HepG2 (cell line): ENCODE results near the gene FNDC10. TPM values are rescaled to one million over a fixed set of nuclear protein-coding genes. Genes with fewer than 3 reads are reported as not detected.

Experiments used
- ATM ChIP-seq: fragments of 450-650 bp; IDR thresholded peaks from 2 replicates; pipeline ENCODE4 v1.7.1; 2017; ENCODE audit warnings: mild to moderate bottlenecking, borderline replicate concordance
- BCL6 ChIP-seq: IDR thresholded peaks from 2 replicates; pipeline ENCODE4 v1.6.1; 2016; ENCODE audit warnings: missing genetic modification reagents, missing compliant biosample characterization
- CBFB ChIP-seq: sonication (generic); formaldehyde crosslinking; IDR thresholded peaks from 2 replicates; pipeline ENCODE4 v1.4.0; 2020; ENCODE audit warnings: missing genetic modification reagents
- E2F1 ChIP-seq: sonication (generic); formaldehyde crosslinking; IDR thresholded peaks from 2 replicates; pipeline ENCODE4 v1.5.0; 2020; ENCODE audit warnings: missing genetic modification reagents
- EZH2 ChIP-seq: conservative IDR thresholded peaks from 2 replicates; pipeline ENCODE4 v1.6.1; 2012; ENCODE audit warnings: mild to moderate bottlenecking, low read depth, low read length, moderate library complexity
- FOSL2 ChIP-seq: sonication (generic); formaldehyde crosslinking; IDR thresholded peaks from 2 replicates; pipeline ENCODE4 v1.4.0; 2020; ENCODE audit warnings: missing genetic modification reagents
- FOXK1 ChIP-seq: sonication (generic); formaldehyde crosslinking; IDR thresholded peaks from 2 replicates; pipeline ENCODE4 v1.4.0; 2020; ENCODE audit warnings: low read depth, missing genetic modification reagents, borderline replicate concordance
- HNRNPUL1 ChIP-seq: fragments of 200-400 bp; formaldehyde crosslinking; IDR thresholded peaks from 2 replicates; pipeline ENCODE4 v1.6.1; 2017; ENCODE audit warnings: low read depth, mild to moderate bottlenecking, low read length, moderate library complexity
- ISL2 ChIP-seq: sonication (generic); formaldehyde crosslinking; IDR thresholded peaks from 2 replicates; pipeline ENCODE4 v1.5.0; 2020; ENCODE audit warnings: missing genetic modification reagents
- KAT7 ChIP-seq: IDR thresholded peaks from 2 replicates; pipeline ENCODE4 v1.6.1; 2018; ENCODE audit warnings: borderline replicate concordance, missing compliant biosample characterization
- KLF6 ChIP-seq: IDR thresholded peaks from 2 replicates; pipeline ENCODE4 v1.8.0; 2016; ENCODE audit warnings: missing biosample characterization, missing genetic modification reagents
- MAZ ChIP-seq, 2 experiments: sonication (generic) in 1 of 2; formaldehyde crosslinking in 1 of 2; IDR thresholded peaks; 2 replicates each; pipeline versions ENCODE4 v1.5.0 to v1.6.1; 2012 to 2020; ENCODE audit warnings: low read depth in 2 of 2, mild to moderate bottlenecking in 2 of 2, borderline replicate concordance in 1 of 2, improper control_type of control experiment in 1 of 2, low read length in 1 of 2, missing genetic modification reagents in 1 of 2, moderate library complexity in 1 of 2
- MXI1 ChIP-seq: IDR thresholded peaks from 3 replicates; pipeline ENCODE4 v1.6.1; 2012; ENCODE audit warnings: low read depth, low read length, inconsistent platforms, borderline replicate concordance
- PLRG1 ChIP-seq: fragments of 450-650 bp; conservative IDR thresholded peaks from 2 replicates; pipeline ENCODE4 v1.6.1; 2016
- RAD21 ChIP-seq: fragments of 450-650 bp; formaldehyde crosslinking; IDR thresholded peaks from 2 replicates; pipeline ENCODE4 v1.5.0; 2020; ENCODE audit warnings: mild to moderate bottlenecking
- RXRA ChIP-seq: sonication (generic); formaldehyde crosslinking; IDR thresholded peaks from 2 replicates; pipeline ENCODE4 v1.5.1; 2020; ENCODE audit warnings: missing genetic modification reagents
- SYNCRIP ChIP-seq: fragments of 200-400 bp; formaldehyde crosslinking; IDR thresholded peaks from 2 replicates; pipeline ENCODE4 v1.6.1; 2018; ENCODE audit warnings: mild to moderate bottlenecking, low read depth, low read length; ENCODE audit not compliant: insufficient read depth
- ZBTB37 ChIP-seq: sonication (generic); formaldehyde crosslinking; IDR thresholded peaks from 2 replicates; pipeline ENCODE4 v1.4.0; 2020; ENCODE audit warnings: mild to moderate bottlenecking, missing genetic modification reagents
- ZBTB7A ChIP-seq: sonication (generic); formaldehyde crosslinking; IDR thresholded peaks from 2 replicates; pipeline ENCODE4 v1.8.0; 2022; ENCODE audit warnings: mild to moderate bottlenecking, missing genetic modification reagents
- ZMYM4 ChIP-seq: sonication (generic); formaldehyde crosslinking; IDR thresholded peaks from 2 replicates; pipeline ENCODE4 v1.8.1; 2023; ENCODE audit warnings: mild to moderate bottlenecking, missing genetic modification reagents
- ZNF292 ChIP-seq: sonication (generic); formaldehyde crosslinking; IDR thresholded peaks from 2 replicates; pipeline ENCODE4 v1.8.1; 2022; ENCODE audit warnings: mild to moderate bottlenecking, low read depth, missing genetic modification reagents, borderline replicate concordance
- ZNF501 ChIP-seq: sonication (generic); formaldehyde crosslinking; IDR thresholded peaks from 2 replicates; pipeline ENCODE4 v1.5.1; 2020; ENCODE audit warnings: mild to moderate bottlenecking, moderate library complexity, missing genetic modification reagents
- ZNF816 ChIP-seq: sonication (generic); formaldehyde crosslinking; IDR thresholded peaks from 2 replicates; pipeline ENCODE4 v1.8.0; 2022; ENCODE audit warnings: missing genetic modification reagents, mild to moderate bottlenecking, borderline replicate concordance
- ZSCAN21 ChIP-seq: sonication (generic); formaldehyde crosslinking; IDR thresholded peaks from 2 replicates; pipeline ENCODE4 v1.8.0; 2022; ENCODE audit warnings: mild to moderate bottlenecking, missing genetic modification reagents, moderate library complexity, borderline replicate concordance
- polyA plus RNA-seq, 8 experiments: library from polyadenylated mRNA; depleted of rRNA in 3 of 8; stranded (reverse) in 7 of 8; unstranded in 1 of 8; fragments of >200 nt; fragmentation: Illumina TruSeq in 4 of 8; extraction: Trizol in 4 of 8; gene quantifications; 2 replicates each; pipeline versions ENCODE4 v1.2.1 to v1.2.3, GENCODE V29; 2011 to 2016; ENCODE audit warnings: low read depth in 4 of 8, missing spikeins in 1 of 8, mixed read lengths in 1 of 8; ENCODE audit not compliant: insufficient read depth in 1 of 8
- total RNA-seq, 5 experiments: library from RNA; depleted of rRNA; stranded (reverse); fragments of >200 nt; fragmentation: Illumina TruSeq; extraction: Trizol; gene quantifications; 2 replicates each; pipeline ENCODE4 v1.2.3, GENCODE V29; 2016; ENCODE audit warnings: low read depth in 1 of 5
- TF ChIP-seq, protein P1 (sequence below): sonication (generic); formaldehyde crosslinking; IDR thresholded peaks from 2 replicates; pipeline ENCODE4 v1.5.1; 2020; ENCODE audit warnings: mild to moderate bottlenecking, missing genetic modification reagents, moderate library complexity
- TF ChIP-seq, protein P2 (sequence below): sonication (generic); formaldehyde crosslinking; IDR thresholded peaks from 2 replicates; pipeline ENCODE4 v1.5.1; 2020; ENCODE audit warnings: missing genetic modification reagents, mild to moderate bottlenecking, borderline replicate concordance

Gene FNDC10
- total and polyA plus RNA-seq, 2 of the 13 experiments (the other 11 are each of a cell fraction or from before 2014, with no cell fraction given) = 2.2 to 2.5 TPM

DNA sequence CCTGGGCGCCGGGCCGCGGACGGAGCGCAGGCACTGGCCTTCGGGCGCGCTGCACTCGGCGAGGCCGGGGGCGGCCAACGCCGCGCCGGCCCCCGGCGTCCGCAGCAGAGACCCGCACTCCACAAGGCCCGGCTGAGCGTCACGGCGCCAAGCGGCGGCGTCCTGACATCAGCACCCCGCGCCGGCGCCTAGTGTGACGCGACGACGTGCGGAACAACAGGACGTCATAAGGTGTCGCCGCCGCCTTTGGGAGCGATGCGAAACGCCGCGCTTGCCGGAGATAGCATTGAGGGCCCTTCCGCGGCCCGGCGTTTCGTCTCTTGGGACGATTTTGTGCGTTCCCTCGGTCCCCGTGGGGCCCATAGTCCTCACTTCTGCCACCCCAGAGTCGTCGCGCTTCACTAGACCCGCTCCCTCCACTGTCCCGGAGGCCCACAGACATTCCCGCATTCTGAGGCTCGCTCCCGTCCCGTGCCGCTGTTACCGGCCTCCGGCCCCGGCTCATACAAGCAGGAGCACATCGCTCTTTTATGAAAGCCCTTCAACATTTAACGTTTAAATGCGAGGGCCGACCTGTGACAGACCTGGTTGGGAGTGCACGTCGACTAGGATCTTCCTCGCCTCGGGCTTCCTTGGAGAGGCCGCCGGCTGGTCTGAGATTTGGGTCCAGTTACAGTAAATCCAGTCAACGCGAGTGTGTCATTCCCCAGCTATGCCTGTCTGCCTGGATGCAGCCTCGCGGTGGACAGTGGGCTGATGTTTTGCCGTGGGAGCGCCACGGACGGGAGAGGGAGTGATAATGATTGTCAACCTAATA is 25.0 kb downstream of the FNDC10 start, which contains the start of gene SSU72 (continued):
- TF ChIP-seq, protein P1, sequence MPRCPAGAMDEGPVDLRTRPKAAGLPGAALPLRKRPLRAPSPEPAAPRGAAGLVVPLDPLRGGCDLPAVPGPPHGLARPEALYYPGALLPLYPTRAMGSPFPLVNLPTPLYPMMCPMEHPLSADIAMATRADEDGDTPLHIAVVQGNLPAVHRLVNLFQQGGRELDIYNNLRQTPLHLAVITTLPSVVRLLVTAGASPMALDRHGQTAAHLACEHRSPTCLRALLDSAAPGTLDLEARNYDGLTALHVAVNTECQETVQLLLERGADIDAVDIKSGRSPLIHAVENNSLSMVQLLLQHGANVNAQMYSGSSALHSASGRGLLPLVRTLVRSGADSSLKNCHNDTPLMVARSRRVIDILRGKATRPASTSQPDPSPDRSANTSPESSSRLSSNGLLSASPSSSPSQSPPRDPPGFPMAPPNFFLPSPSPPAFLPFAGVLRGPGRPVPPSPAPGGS (CRISPR knock-in tag) = peak; percentile 29; the same call in 1 of the 2 replicates
- TF ChIP-seq RXRA (CRISPR knock-in tag) = no peak; the same call in 1 of the 2 replicates
- no peak for TF ChIP-seq ZNF292
- TF ChIP-seq ZBTB37 (CRISPR knock-in tag) = no peak
- TF ChIP-seq ZMYM4 = no peak; the same call in 1 of the 2 replicates
- no peak for TF ChIP-seq MAZ (IDR thresholded peaks at IDR 0.05; ENCODE audit: borderline replicate concordance, low read depth, low read length)
- TF ChIP-seq MAZ (CRISPR knock-in tag; IDR thresholded peaks at IDR 0.05; ENCODE audit: low read depth) = peak; percentile 66
- no peak for TF ChIP-seq SYNCRIP
- TF ChIP-seq KLF6 (CRISPR knock-in tag) = peak; percentile 32; the same call in 1 of the 2 replicates
- 0 out of 2 replicates have a peak, but pooled peaks have one; percentile 25 for TF ChIP-seq BCL6
- no peak for TF ChIP-seq ZNF816 (CRISPR knock-in tag)
- TF ChIP-seq ZSCAN21 (CRISPR knock-in tag) = no peak
- peak; percentile 60 for TF ChIP-seq ZNF501 (CRISPR knock-in tag)
- TF ChIP-seq FOSL2 (CRISPR knock-in tag) = peak; percentile 60
- TF ChIP-seq, protein P2, sequence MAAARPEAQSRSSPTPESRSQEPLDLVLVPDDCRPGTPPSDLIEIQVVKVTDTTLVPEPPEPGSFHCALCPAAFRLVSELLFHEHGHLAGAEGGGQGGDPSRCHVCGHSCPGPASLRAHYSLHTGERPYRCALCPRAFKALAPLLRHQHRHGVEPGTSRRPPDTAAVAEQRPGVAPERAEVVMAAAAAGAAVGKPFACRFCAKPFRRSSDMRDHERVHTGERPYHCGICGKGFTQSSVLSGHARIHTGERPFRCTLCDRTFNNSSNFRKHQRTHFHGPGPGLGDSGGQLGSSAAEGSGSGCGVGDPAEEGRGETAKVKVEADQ (CRISPR knock-in tag) = peak; percentile 38; the same call in 1 of the 2 replicates
- no peak for TF ChIP-seq PLRG1
- TF ChIP-seq MXI1 = peak; percentile 84; the same call in 2 of the 3 replicates
- TF ChIP-seq ZBTB7A (CRISPR knock-in tag) = no peak
- no peak for TF ChIP-seq ATM
- TF ChIP-seq CBFB (CRISPR knock-in tag) = peak; percentile 57; the same call in 1 of the 2 replicates
- no peak for TF ChIP-seq E2F1
- no peak for TF ChIP-seq EZH2
- TF ChIP-seq FOXK1 (CRISPR knock-in tag) = peak; percentile 97; the same call in 1 of the 2 replicates
- no peak; the same call in 1 of the 2 replicates for TF ChIP-seq KAT7 (CRISPR knock-in tag)
- TF ChIP-seq RAD21 = peak; percentile 23
- TF ChIP-seq ISL2 (CRISPR knock-in tag) = no peak
- TF ChIP-seq HNRNPUL1 = no peak
